AG20443 (cell line): ENCODE data around the gene TIMM23B.
A peak's percentile ranks its signal among the peaks of the same experiment; 100 is the strongest.
"Not testable (repeated sequence)": the region's sequence is repeated elsewhere in the genome, so short reads cannot be mapped to it uniquely, and the experiment has no call there.

Experiments
- DNase-seq: peaks from one replicate; pipeline ENCODE4 v3.0.0; 2012; ENCODE audit warnings: low spot score, mixed read lengths

TIMM23B gene, protein sequence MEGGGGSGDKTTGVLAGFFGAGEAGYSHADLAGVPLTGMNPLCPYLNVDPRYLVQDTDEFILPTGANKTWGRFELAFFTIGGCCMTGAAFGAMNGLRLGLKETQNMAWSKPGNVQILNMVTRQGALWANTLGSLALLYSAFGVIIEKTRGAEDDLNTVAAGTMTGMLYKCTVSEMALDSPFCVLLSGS

DNA sequence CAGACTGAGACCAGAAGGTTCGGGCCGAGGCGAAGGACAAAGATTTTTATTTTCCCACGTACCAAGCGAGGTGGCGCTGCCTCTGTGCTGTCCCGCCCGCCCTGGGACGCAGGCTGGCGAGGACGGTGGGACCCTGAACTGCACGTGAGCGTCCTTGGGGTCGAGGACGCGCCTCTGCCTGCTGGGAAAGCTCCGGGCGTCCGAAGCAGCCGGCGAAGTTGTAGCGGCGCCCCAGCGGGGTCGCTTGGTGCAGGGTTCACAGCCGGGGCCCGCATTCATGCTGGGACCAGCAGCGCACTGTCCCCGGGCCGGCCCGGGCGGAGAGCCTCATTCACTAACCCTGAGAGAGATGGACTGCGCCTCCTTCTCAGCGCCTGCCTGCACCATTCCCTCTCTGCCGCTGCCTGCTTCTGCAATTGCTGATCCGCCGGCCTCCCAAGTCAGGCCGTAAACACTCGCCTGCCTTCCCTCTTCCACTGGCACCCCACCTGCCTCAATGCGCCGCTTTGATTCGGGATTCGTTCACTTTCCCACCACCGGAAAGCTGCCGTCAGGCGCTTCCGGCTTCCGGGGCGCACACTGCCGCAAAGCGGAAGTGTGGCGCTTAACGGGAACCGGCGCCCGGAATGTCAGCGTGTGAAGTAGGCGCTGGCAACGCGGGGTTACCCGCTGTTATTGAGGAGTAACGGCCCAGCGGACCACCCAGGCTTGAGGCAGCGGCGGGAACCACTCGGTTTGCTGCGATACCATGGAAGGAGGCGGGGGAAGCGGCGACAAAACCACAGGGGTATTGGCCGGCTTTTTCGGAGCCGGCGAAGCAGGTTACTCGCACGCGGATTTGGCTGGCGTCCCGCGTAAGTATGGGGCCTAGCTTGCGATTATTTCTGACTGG lies at the start of gene TIMM23B, which contains the start of gene PARG:
TSS of gene TIMM23B (plus strand) at position 607 of the 892 bp plus-strand sequence. CDS start at position 749, 142 bp downstream.
TSS of gene PARG (minus strand) at position 581 of the 892 bp plus-strand sequence. CDS start at position 279, 302 bp downstream.
- peak; percentile 75 for DNase-seq

DNA sequence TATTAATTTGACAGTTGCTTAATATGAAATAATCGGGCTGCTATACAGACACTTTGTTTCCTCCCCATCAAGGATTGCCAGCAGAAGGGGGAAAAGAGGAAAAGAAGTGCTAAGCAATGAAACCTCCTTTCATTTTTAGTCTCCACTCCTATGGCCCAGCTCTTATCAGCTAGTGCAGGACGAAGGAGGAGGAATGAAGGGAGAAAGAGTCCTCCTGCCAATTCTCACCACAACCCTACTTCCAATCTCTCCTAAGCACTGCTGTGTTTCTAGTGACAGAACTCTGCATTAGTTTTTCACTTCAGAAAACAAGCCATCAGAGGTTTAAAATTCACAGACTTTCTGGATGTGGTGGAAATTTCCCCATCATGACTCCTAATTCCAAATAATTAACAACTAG lies 41.9 kb upstream of the TIMM23B start:
- DNase-seq, result not testable (repeated sequence)

DNA sequence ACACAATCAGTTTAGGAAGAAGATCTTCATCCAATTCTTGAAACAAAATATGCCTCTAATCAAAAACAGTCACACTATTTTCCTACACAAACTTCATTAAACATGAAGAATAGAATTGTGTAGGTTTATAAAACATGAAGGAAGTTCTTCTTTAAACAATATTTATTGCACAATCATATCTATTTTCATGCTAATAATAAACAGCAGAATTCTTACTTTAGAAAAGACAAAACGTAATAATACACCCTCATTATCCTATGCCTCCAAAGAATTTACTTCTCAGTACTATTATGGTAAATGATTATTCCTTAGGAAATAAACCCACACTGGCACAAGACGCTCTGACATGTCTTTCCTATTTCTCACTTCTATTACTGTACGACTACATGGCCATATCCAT lies 41.4 kb upstream of the TIMM23B start:
- not testable (repeated sequence) for DNase-seq

DNA sequence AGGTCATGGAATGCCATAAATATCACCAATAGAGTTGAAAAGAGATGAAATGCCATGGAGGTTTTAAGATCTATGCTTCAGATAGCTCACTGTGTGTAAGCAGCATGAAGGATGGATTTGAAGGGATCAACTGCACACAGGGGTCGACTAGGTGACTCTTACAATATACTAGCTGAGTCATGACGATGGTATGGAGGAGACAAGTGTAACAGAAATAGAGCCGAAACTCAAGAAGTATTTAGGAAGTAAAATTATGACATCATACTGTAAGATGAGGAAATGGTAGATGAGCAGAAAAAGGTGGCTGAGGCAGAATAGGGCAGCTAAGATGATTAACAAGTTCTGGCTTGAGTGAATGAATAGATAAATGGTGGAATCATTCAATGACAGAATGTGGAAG lies 38.0 kb upstream of the TIMM23B start:
- not testable (repeated sequence) for DNase-seq

DNA sequence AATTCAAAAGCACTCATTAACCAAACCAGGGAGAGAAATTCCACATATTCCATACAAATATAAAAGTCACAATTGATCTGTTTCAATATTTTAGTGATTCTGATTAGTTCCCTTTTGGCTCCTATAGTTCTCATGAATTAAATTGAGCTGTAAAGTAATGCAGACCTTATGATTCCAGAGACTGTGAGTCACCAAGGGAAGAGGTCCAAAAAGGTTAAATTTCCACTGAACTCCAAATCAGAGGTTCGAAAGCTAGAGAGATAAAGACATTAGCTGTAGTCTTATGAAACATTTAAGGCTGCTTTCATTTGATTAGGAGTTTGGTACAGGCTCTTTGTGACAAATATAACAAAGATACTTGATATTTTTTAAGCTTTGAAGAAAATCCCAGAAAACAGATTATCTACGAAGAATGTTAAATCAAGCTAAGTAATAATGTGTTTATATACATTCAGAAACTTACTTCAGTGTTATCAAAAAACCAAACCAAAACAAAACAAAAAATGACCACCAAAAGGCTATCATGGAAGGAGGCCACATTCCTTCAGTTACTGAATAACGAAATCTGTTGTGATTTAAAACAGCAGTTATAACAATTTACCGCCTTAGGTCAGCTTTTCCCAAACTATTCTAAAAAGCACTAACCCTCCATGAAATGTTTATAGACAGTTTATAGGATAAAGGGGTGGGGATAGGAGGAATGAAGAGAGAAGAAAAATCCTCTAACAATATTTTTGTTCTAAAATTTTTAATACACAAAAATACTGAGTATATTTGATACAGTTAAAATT lies 33.4 kb upstream of the TIMM23B start:
- DNase-seq, result not testable (repeated sequence)

DNA sequence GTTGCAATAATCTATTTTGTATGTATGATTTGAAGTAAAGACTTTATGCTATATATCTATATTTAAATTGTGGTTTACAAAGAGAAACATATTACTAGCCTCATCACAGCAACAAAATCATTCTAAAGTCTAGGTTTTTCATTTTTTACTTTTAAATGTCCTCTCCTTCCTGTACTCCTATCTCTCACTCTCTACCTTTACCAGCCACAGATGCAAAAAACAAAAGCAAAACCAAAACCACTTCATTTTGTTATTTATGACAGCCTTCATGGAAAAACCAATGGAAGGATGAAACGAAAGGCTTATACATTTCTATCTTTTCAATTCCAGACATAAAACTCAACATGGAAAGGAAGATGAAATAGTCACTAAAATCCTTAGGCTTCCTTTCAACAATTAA lies 31.6 kb upstream of the TIMM23B start:
- DNase-seq, result not testable (repeated sequence)

DNA sequence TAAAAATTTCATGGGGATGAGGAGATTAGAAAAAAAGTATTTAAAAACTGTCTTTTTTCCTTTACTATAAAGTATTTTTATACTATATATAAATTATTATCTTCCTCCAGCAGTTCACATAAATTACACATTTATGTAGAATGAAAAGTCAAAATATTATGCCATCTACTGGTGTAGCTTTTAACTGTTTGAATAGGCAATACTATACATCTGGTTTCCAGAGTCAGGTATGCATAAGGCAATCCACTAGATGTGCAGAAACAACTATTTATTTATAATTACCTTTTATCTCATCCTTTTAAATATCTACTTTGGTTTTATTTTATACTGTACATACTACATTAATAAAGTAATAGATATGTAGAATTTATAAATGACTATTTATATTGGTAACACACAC lies 25.4 kb upstream of the TIMM23B start:
- DNase-seq, result not testable (repeated sequence)

DNA sequence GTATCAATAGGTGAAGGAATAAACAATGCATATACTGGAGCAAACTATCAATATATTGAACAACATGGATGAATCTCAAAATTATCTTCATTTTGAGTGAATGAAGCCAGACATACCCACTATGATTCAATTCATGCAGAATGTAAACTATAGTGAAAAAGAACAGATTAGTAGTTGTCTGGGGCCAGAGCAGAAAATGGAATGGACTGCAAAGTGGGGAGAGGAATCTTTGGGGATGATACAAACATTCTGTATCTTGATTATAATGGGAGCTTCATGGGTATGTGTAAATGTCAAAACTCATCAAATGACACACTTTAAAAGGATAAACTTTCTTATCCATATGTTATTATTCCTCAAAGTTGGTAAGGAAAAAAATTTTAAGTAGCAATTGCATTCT lies 23.9 kb upstream of the TIMM23B start:
- DNase-seq, result not testable (repeated sequence)

DNA sequence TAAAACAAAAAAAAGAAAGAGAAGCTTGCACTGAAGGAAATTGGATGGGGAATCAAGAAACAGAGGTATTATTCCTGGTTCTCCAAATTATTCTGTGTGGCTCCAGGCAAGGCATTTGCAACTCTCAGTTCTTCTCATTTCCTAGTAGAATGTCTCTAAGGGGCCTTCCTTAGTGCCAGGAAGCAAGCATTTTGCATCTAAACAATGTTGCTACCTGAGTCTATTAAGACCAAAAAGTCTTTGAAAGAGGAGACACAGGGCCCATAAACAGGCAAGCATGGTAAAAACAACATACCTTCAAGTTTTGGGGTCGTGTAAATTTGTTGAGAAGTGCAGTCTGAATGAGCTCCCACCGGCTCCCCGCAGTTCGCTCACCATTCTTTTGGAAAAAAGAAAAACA lies 19.8 kb upstream of the TIMM23B start:
- DNase-seq, result not testable (repeated sequence)

DNA sequence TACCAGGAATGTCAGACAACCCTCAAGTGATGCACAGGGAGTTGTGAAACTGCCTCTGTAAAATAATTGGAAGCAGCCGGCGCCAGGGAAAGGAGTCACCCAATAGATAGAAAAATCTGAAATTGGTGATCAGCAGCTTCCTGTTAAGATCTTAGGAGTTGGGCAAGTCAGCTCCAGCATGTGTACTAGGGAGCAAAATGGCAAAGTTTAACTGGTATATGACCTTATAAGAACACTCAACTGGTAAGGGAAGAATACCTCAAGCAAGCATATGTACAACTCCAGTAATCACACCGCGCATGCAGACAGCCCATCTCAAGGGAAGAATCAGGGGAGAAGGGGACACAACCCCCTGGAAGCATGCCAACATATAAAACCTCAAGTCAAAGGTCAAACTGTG lies 18.3 kb upstream of the TIMM23B start:
- not testable (repeated sequence) for DNase-seq

DNA sequence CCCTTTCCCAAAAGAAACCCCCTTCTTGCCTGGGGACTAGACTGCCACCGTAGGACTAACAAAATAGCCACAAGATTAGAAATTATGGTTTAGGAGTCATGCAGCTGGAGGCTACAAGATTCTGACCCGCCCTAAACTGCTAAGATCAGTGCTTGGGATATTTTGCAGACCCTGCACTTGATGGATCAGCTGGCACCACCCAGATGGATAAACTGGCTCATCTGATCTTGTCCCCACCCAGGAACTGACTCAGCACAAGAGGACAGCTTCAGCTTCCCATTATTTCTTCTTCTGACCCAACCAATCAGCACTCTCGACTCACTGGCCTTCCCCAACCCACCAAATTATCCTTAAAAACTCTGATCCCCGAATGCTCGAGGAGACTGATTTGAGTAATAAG lies 10.6 kb upstream of the TIMM23B start:
- not testable (repeated sequence) for DNase-seq

DNA sequence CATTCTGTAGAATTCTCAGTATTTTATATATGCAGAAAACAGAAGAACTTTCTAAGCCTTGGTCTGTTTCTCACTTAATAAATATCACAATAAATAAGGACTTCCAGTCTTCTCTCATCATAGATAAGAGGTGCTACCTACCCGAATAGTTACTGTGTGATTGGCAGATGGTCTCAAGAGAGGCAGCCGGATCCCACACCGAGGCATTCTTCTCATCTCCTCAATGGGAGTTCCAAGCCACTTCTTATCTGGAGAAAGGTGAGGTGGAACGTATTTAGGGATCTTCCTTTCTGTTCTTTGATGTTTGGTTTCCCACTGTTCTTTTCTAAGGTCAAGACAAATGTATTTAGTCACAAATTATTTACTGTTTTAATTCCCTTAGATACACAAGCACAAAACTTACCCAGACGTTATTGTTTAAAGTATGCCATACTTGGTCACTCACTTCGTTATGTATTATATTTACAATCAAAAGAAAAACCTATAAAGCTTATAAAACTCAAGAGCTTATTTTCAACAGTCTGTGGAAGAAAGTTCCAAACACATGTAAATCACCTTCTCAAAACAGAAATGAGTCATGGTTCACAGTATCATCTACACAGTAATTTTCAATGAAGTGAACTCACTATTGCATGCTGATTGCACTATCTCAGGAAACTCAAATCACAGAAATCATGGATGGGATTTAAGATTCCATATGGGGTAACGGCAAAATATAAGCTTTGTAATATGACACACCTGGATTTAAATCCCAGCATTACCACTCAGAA lies 9.7 kb upstream of the TIMM23B start:
- not testable (repeated sequence) for DNase-seq

DNA sequence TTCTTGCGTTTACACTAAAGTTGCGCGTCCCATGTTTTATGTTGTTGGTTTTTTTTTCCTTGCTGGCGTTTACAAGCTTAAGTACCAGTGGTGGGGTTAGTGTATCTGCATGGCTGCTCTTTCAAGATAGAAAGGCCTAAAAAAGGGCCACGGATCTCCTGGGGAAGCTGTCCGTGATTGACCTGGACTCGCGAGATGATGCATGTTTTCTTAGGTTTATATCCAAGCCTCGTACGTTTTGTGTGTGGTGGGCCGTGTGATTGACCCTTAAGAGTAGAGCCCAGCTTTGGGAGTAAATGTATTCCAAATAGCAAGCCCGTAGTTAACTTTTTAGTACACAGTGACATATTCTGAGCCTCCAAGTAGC lies 469 bp downstream of the TIMM23B start:
- not testable (repeated sequence) for DNase-seq

DNA sequence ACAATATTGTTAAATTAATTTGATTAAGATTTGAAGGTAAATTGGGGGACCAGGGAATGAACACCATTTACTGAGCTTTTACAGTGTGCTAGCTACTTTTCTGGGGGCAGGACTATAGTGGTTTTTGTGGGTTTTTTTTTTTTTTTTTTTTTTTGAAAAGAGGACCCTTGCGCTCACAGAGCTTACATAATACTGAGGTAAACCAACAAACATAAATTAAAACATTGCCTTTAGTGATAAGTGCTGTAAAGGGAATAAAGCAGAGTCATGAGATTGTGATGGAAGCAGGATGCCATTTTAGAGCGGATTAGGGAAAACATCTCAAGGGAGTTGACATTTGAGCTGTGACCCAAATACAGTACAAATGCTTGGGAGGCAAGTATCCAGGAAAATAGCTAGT lies 1.8 kb downstream of the TIMM23B start:
- DNase-seq, result not testable (repeated sequence)

DNA sequence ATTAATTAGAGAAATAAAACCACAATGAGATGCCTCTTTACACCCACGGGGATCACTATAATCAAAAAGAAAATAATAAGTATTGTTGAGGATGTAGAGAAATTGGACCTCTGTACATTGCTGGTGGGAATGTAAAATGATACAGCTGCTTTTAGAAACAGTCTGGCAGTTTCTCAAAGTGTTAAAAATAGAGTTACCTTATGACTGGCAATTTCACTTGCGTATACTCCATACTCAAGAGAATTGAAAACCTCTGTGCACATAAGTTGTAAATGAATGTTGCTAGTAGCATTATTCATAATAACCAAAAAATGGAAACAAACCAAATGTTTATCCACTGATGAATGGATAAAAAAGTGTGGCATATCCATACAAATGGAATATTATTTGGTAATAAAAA lies 6.3 kb downstream of the TIMM23B start:
- not testable (repeated sequence) for DNase-seq

DNA sequence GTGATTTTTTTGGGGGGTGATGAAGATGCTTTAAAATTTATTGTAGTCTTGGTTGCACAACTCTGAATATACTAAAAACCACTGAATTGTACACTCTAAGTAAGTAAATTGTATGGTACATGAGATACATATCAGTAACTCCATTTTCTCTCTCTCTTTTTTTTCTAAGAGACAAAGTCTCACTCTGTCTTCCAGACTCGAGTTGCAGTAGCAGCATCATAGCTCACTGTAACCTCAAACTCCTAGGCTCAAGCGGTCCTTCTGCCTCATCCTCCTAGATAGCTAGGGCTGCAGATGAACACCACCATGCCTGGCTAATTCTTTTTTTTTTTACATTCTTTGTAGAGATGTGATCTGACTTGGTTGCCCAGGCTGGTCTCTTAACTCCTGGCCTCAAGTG lies 6.9 kb downstream of the TIMM23B start:
- DNase-seq, result not testable (repeated sequence)

DNA sequence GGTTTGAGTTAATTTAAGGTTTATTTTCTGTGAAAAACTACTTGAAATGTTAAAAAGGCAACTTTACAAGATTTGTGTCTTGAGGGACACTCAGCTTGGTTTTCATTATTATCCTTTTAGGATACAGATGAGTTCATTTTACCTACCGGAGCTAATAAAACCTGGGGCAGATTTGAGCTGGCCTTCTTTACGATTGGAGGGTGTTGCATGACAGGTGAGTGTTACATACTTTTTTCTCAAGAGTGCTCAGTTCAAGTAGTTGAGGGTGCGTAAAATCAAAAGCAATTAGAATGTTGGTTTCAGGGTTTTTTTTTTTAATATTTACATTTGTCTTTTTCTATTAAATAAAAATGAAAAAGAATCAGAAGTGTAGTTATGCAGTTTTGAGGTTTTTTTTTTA lies 10.2 kb downstream of the TIMM23B start:
- not testable (repeated sequence) for DNase-seq

DNA sequence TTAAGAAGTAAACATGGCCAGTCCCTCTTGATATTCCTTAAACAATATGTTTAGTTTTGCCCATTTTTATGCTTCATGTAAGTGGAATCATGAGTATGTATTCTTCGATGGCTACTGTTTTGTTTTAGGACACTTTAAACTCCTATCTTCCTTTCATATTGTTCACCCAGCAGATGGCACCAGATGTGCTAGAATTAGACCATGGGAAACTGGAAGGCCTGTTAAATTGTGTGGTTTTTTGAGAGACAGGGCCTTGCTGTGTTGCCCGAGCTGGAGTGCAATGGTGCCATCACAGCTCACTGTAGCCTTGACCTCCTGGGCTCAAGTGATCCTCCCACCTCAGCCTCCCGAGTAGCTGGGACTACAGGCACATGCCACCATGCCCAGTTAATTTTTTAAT lies 11.3 kb downstream of the TIMM23B start:
- not testable (repeated sequence) for DNase-seq

DNA sequence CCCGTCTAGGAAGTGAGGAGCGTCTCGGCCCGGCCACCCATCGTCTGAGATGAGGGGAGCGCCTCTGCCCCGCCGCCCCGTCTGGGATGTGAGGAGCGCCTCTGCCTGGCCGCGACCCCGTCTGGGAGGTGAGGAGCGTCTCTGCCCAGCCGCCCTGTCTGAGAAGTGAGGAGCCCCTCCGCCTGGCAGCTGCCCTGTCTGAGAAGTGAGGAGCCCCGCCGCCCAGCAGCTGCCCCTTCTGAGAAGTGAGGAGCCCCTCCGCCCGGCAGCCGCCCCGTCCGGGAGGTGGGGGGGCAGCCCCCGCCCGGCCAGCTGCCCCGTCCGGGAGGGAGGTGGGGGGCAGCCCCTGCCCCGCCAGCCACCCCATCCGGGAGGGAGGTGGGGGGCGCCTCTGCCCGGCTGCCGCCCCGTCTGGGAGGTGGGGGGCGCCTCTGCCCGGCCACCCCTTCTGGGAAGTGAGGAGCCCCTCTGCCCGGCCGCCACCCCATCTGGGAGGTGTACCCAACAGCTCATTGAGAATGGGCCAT lies 28.5 kb downstream of the TIMM23B start:
- DNase-seq, result not testable (repeated sequence)

DNA sequence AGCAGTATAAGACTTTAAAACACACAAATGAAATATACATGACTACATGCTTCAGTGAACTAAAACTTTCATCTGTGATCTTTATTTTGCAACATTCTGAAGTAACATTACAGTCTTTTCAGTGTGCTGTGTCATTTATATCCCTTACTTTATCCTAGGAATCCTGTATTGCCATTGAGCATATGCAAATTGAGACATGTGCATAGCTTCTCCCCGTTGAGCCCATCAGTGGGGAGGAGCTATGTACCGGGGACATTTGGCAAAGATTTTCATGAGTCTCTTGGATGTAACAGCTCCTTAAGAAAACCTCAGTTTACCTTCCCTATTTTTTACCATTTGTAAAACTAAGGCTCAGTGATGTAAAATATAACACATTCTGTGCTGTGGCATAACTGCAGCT lies 29.6 kb downstream of the TIMM23B start:
- not testable (repeated sequence) for DNase-seq

DNA sequence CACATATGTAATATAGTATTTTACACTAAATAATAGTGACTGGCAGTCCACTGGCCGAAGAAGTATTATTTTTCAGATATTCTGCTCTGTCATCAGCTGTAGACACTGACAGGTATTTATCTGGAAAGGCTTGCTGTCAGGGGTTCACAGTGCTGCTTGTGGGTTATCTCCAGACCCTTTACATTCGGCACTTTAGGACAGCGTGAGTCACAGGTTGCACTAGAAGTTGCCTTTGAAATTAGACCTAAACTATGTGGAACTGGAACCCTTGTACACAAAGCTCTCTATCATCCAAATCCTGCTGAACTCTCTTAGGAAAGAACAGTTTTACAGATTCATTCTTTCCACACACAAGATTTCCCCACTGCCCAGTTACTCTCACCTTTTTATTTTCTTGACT lies 30.2 kb downstream of the TIMM23B start:
- not testable (repeated sequence) for DNase-seq
